Activated T-helper 1 cell treated with Interleukin-2 at 50 U/mL for 16 hours (primary cell): ENCODE measurements around the gene PEX11B.

Experiments used
- DNase-seq: peaks from one replicate; pipeline ENCODE4 v3.0.0-alpha.2; 2020; ENCODE audit warnings: low read depth

PEX11B gene

GRCh38 chr1:145906954-145907753 is 11.4 kb downstream of the PEX11B start:
- no peak for DNase-seq

- no peak for DNase-seq
These were observed 17.1 kb downstream of the PEX11B start for GRCh38 chr1:145901312-145902021.

- no peak for DNase-seq
These were observed 19.8 kb downstream of the PEX11B start for GRCh38 chr1:145898756-145899155.

- no peak for DNase-seq
These were observed 20.5 kb downstream of the PEX11B start for GRCh38 chr1:145897969-145898368.

- no peak for DNase-seq
These were observed 23.0 kb downstream of the PEX11B start for GRCh38 chr1:145895471-145895870.

- no peak for DNase-seq
These were observed 25.0 kb downstream of the PEX11B start for GRCh38 chr1:145893306-145894055.

GRCh38 chr1:145892486-145893087 is 25.9 kb downstream of the PEX11B start:
- DNase-seq, result no peak

- peak; percentile 23 for DNase-seq
These were observed 26.7 kb downstream of the PEX11B start for GRCh38 chr1:145891587-145892485.

GRCh38 chr1:145891143-145891542 is 27.4 kb downstream of the PEX11B start:
- DNase-seq, result no peak

- DNase-seq, result no peak
These were observed 28.8 kb downstream of the PEX11B start for GRCh38 chr1:145889722-145890121.

GRCh38 chr1:145887631-145888030 is 30.9 kb downstream of the PEX11B start:
- no peak for DNase-seq

- no peak for DNase-seq
These were observed 31.7 kb downstream of the PEX11B start for GRCh38 chr1:145886816-145887215.

GRCh38 chr1:145886390-145886789 is 32.1 kb downstream of the PEX11B start:
- no peak for DNase-seq

GRCh38 chr1:145885738-145886287 is 32.7 kb downstream of the PEX11B start, which contains the start of gene ANKRD35:
Gene ANKRD35, minus strand, starts transcription at chr1:145885866. Its CDS starts 108 bp downstream, at chr1:145885758.
- peak; percentile 71 for DNase-seq

GRCh38 chr1:145884675-145885074 is 33.8 kb downstream of the PEX11B start:
- DNase-seq, result no peak

GRCh38 chr1:145879775-145880174 is 38.7 kb downstream of the PEX11B start:
- DNase-seq, result no peak

- DNase-seq, result no peak
These were observed 39.8 kb downstream of the PEX11B start for GRCh38 chr1:145878724-145879123.

- DNase-seq, result no peak
These were observed 40.5 kb downstream of the PEX11B start for GRCh38 chr1:145877923-145878486.

GRCh38 chr1:145874646-145875045 is 43.9 kb downstream of the PEX11B start:
- DNase-seq, result no peak
